Adrenal gland (tissue), 12 donors: ENCODE data around the gene SPG11. TPM values are rescaled to one million over a fixed set of nuclear protein-coding genes. Genes with fewer than 3 reads are reported as not detected.
"Not testable (repeated sequence)": the region's sequence is repeated elsewhere in the genome, so short reads cannot be mapped to it uniquely, and the experiment has no call there.

Experiments used
- DNase-seq, 7 donors: peaks; one replicate each; pipeline ENCODE4 v3.0.0-alpha.2; 2019 to 2020
- H3K27ac ChIP-seq, 5 donors: fragments of 200-600 bp; sonication (generic) in 4 of 5; 1 replicate in 3 of 5; 2 replicates in 2 of 5; pipeline versions ENCODE4 v1.5.1 to v1.8.0; 2016 to 2020; ENCODE audit warnings: mild to moderate bottlenecking in 1 of 5
- H3K27me3 ChIP-seq: fragments of 200-600 bp; 2 replicates; pipeline ENCODE4 v1.8.0; 2021
- H3K36me3 ChIP-seq, 2 donors: fragments of 200-600 bp; replicated peaks in 1 of 2; 1 replicate in 1 of 2; 2 replicates in 1 of 2; pipeline versions ENCODE4 v1.5.1 to v1.8.0; 2018 to 2022
- H3K4me1 ChIP-seq, 2 donors: fragments of 200-600 bp; replicated peaks in 1 of 2; 1 replicate in 1 of 2; 2 replicates in 1 of 2; pipeline versions ENCODE4 v1.5.1 to v1.8.0; 2018 to 2021
- H3K4me3 ChIP-seq, 4 donors: fragments of 200-600 bp; sonication (generic) in 3 of 4; one replicate each; pipeline ENCODE4 v1.5.1; 2016 to 2018
- H3K9me3 ChIP-seq, 3 donors: fragments of 200-600 bp; sonication (generic) in 1 of 3; replicated peaks in 1 of 3; 1 replicate in 2 of 3; 2 replicates in 1 of 3; pipeline versions ENCODE4 v1.5.1 to v1.8.0; 2016 to 2021
- CTCF ChIP-seq, 6 experiments: fragments of 450-650 bp in 4 of 6; fragments of 200-600 bp in 2 of 6; sonication (generic) in 1 of 6; IDR thresholded peaks; 1 replicate in 5 of 6; 2 replicates in 1 of 6; pipeline versions ENCODE4 v1.5.1 to v1.8.0; 2016 to 2021; ENCODE audit warnings: antibody characterized with exemption in 6 of 6, mild to moderate bottlenecking in 2 of 6, moderate library complexity in 1 of 6
- POLR2A ChIP-seq, 2 donors: fragments of 450-650 bp; IDR thresholded peaks; one replicate each; pipeline ENCODE4 v1.6.1; 2017; ENCODE audit warnings: antibody characterized with exemption in 2 of 2, mild to moderate bottlenecking in 2 of 2, moderate library complexity in 1 of 2
- WGBS, 4 donors: extraction: QIAGEN DNeasy Blood & Tissue Kit in 2 of 4; methylation state at CpG; one replicate each; pipeline versions ENCODE4 v1.1.5 to v1.1.7; 2013 to 2017; 5-methylcytosine and 5-hydroxymethylcytosine counted together
- intact Hi-C, 2 donors: fragments of 100-400 bp; cut with DNase I; formaldehyde crosslinking; loops; one replicate each; pipeline versions ENCODE4 v1.14.1 to v1.15.0; 2022 to 2023
- polyA plus RNA-seq, 3 donors: library from polyadenylated mRNA; stranded (reverse); fragments of 200-250 nt in 2 of 3; fragments of 350-450 nt in 1 of 3; fragmentation: Illumina TruSeq in 1 of 3; extraction: RNeasy Lipid Tissue Mini Kit (QIAGEN cat#74804) in 1 of 3; gene quantifications; one replicate each; pipeline ENCODE4 v1.2.3, GENCODE V29; 2013 to 2014
- total RNA-seq, 9 donors: library from RNA; depleted of rRNA in 4 of 9; stranded (reverse); fragments of >200 nt in 4 of 9; fragments of 120-200 nt in 1 of 9; fragmentation: NEBNext Ultra II Directional in 1 of 9; extraction: Animal tissue kit (Norgen Biotek cat#: 25700) in 1 of 9; gene quantifications; one replicate each; pipeline versions ENCODE4 v1.1.0 to v1.2.4, GENCODE V29; 2013 to 2023
- donor health status: healthy with polysubstance abuse.
- donor health status: Bipolar disorder and iron deficiency.
- donor health status: DM: yes; HTN: yes; CAD: no.
- donor health status: DM: no; HTN: no; CAD: no.
- donor health status: DM: no; HTN: no; CAD: no.
- donor health status: DM: yes; HTN: yes; CAD: no.

Gene SPG11
- total and polyA plus RNA-seq, 12 donors, result 43.0 to 122 (median 74.0) TPM

- Histone ChIP-seq H3K36me3 (no peaks in the 10 kb centered on the region), H3K27me3 (no peaks in the 10 kb centered on the region), H3K4me1 (peaks cover 0 to 4% of the 10 kb centered on the region in 2 donors), H3K9me3 (no peaks in the 10 kb centered on the region), H3K4me3 (no peak overlapping the region), H3K27ac (no peak overlapping the region)
- DNase-seq, result no peak
- TF ChIP-seq CTCF (IDR thresholded peaks at IDR 0.05) (no peak), POLR2A (IDR thresholded peaks at IDR 0.05) (no peak)
- WGBS, 4 donors, result 67 to 97% (median 95%) methylated on average over 1 to 2 of the region's 2 CpGs
- intact Hi-C loops, result loop anchor here in 1 of 2 donors (5.0 kb wide), 1 partner anchor 40 kb away; no protein-coding TSS in a partner anchor
Observed at GRCh38 chr15:44706946-44707636, 43.6 kb upstream of the SPG11 start.

GRCh38 chr15:44706401-44706800, 42.9 kb upstream of the SPG11 start:
- no peak overlapping the region for H3K27ac ChIP-seq
- peaks cover 0 to 4% of the 10 kb centered on the region in 2 donors for H3K4me1 ChIP-seq
- H3K9me3 ChIP-seq, result no peaks in the 10 kb centered on the region
- intact Hi-C loops, result loop anchor here in 1 of 2 donors (5.0 kb wide), 1 partner anchor 39 kb away; no protein-coding TSS in a partner anchor
- DNase-seq, result no peak
- H3K27me3 ChIP-seq, result no peaks in the 10 kb centered on the region
- no peak for TF ChIP-seq POLR2A (IDR thresholded peaks at IDR 0.05)
- no peak for TF ChIP-seq CTCF (IDR thresholded peaks at IDR 0.05)
- no peaks in the 10 kb centered on the region for H3K36me3 ChIP-seq
- 97 to 100% (median 100%) methylated on average over 2 of the region's 2 CpGs; no CpG with 5 or more reads in 1 of the 4 donors for WGBS, 4 donors
- no peak overlapping the region for H3K4me3 ChIP-seq

- Histone ChIP-seq H3K27me3 (no peaks in the 10 kb centered on the region), H3K36me3 (no peaks in the 10 kb centered on the region), H3K4me1 (peaks cover 0 to 4% of the 10 kb centered on the region in 2 donors), H3K27ac (no peak overlapping the region), H3K9me3 (no peaks in the 10 kb centered on the region), H3K4me3 (no peak overlapping the region)
- intact Hi-C loops, result loop anchor here in 1 of 2 donors (5.0 kb wide), 1 partner anchor 39 kb away; no protein-coding TSS in a partner anchor
- WGBS, 4 donors, result 79 to 92% (median 85%) methylated on average over 1 of the region's 1 CpG
- DNase-seq, result no peak
- TF ChIP-seq POLR2A (IDR thresholded peaks at IDR 0.05) (no peak), CTCF (IDR thresholded peaks at IDR 0.05) (no peak)
Observed at GRCh38 chr15:44705986-44706385, 42.5 kb upstream of the SPG11 start.

- H3K4me1 ChIP-seq, H3K4me3 ChIP-seq, DNase-seq, H3K9me3 ChIP-seq, H3K36me3 ChIP-seq, intact Hi-C loops, H3K27ac ChIP-seq, H3K27me3 ChIP-seq: not testable (repeated sequence)
Observed at GRCh38 chr15:44700676-44701075, 37.2 kb upstream of the SPG11 start.

GRCh38 chr15:44698641-44699040, 35.2 kb upstream of the SPG11 start:
- Histone ChIP-seq H3K27me3 (no peaks in the 10 kb centered on the region), H3K9me3 (no peaks in the 10 kb centered on the region), H3K27ac (no peak overlapping the region), H3K4me3 (no peak overlapping the region), H3K36me3 (no peaks in the 10 kb centered on the region), H3K4me1 (no peaks in the 10 kb centered on the region)
- TF ChIP-seq POLR2A (IDR thresholded peaks at IDR 0.05), result no peak
- TF ChIP-seq CTCF (IDR thresholded peaks at IDR 0.05), result no peak
- 81 to 90% (median 88%) methylated on average over 2 of the region's 2 CpGs for WGBS, 4 donors
- no peak for DNase-seq
- intact Hi-C loops, result no loop called here
